ENCODE data around the gene EBLN1. TPM values are rescaled to one million over a fixed set of nuclear protein-coding genes. Genes with fewer than 3 reads are reported as not detected.

EBLN1 gene
- total RNA-seq, 2 experiments from 2014 or later = not detected

- intact Hi-C loops (cut with DNase I, micrococcal nuclease) = loop anchor here in 1 of 2 experiments (5.0 to 10.0 kb wide), 3 partner anchors 73 to 734 kb away; partner anchors contain the start of gene SKIDA1
- Mint-ChIP-seq H3K36me3 (ENCODE audit: low read depth) (no peaks in the 10 kb centered on the region), H3K4me3 (no peak overlapping the region), H3K4me1 (ENCODE audit: low read depth) (peaks cover 38% of the 10 kb centered on the region), H3K27me3 (peaks cover 34% of the 10 kb centered on the region), H3K27ac (no peak overlapping the region), H3K9me3 (no peaks in the 10 kb centered on the region)
- TF ChIP-seq CTCF (IDR thresholded peaks at IDR 0.05) = no peak
- ChIA-PET POLR2A (interaction anchor here (1.2 to 3.1 kb wide), 3 partner anchors 12 to 178 kb away, joined by 3 to 18 read pairs (median 4); partner anchors contain the start of gene COMMD3), CTCF (interaction anchor here (1.5 to 1.6 kb wide), 2 partner anchors 245 to 266 kb away, joined by 3 to 5 read pairs; no protein-coding TSS in a partner anchor)
- Histone ChIP-seq H3K27ac (ENCODE audit: low read depth in 1 of 2, low read length in 2 of 2) (no peak overlapping the region), H3K9me3 (ENCODE audit: control insufficient read depth in 1 of 2, insufficient read depth in 1 of 2, low read length in 2 of 2) (no peaks in the 10 kb centered on the region), H3K27me3 (ENCODE audit: control insufficient read depth in 1 of 2, insufficient read depth in 2 of 2, low read length in 2 of 2) (no peaks in the 10 kb centered on the region), H3K36me3 (ENCODE audit: insufficient read depth, low read length) (no peaks in the 10 kb centered on the region), H3K4me1 (ENCODE audit: insufficient read depth, low read length) (no peaks in the 10 kb centered on the region), H3K4me3 (ENCODE audit: low read length) (no peak overlapping the region)
- ATAC-seq (ENCODE audit: poor library complexity) = peak; percentile 60
- peak in 5 of 14 experiments; percentile 4 to 54 (median 37) for DNase-seq
Measured at GRCh38 chr10:22259280-22259679, 41.5 kb upstream of the EBLN1 start.

GRCh38 chr10:22258471-22258870, 40.7 kb upstream of the EBLN1 start:
- H3K27ac ChIP-seq (ENCODE audit: low read depth in 1 of 2, low read length in 2 of 2) = no peak overlapping the region
- intact Hi-C loops (cut with DNase I, micrococcal nuclease) = loop anchor here in 1 of 2 experiments (5.0 to 10.0 kb wide), 3 partner anchors 74 to 734 kb away; partner anchors contain the start of gene SKIDA1
- H3K9me3 Mint-ChIP-seq = no peaks in the 10 kb centered on the region
- no peak for ATAC-seq (ENCODE audit: poor library complexity)
- H3K9me3 ChIP-seq (ENCODE audit: control insufficient read depth in 1 of 2, insufficient read depth in 1 of 2, low read length in 2 of 2) = peaks cover 0 to 3% of the 10 kb centered on the region in 2 experiments
- peaks cover 41% of the 10 kb centered on the region for H3K27me3 Mint-ChIP-seq
- H3K27ac Mint-ChIP-seq = no peak overlapping the region
- H3K4me3 ChIP-seq (ENCODE audit: low read length) = no peak overlapping the region
- CTCF ChIA-PET = interaction anchor here (1.3 to 1.6 kb wide), 2 partner anchors 30 to 265 kb away, joined by 3 to 5 read pairs; no protein-coding TSS in a partner anchor
- no peak for DNase-seq
- H3K4me3 Mint-ChIP-seq = no peak overlapping the region
- H3K27me3 ChIP-seq (ENCODE audit: control insufficient read depth in 1 of 2, insufficient read depth in 2 of 2, low read length in 2 of 2) = peaks cover 0 to 2% of the 10 kb centered on the region in 2 experiments
- POLR2A ChIA-PET = interaction anchor here (1.0 to 3.1 kb wide), 2 partner anchors 57 to 178 kb away, joined by 6 to 18 read pairs; partner anchors contain the start of gene COMMD3
- peaks cover 2% of the 10 kb centered on the region for H3K4me1 ChIP-seq (ENCODE audit: insufficient read depth, low read length)
- H3K36me3 ChIP-seq (ENCODE audit: insufficient read depth, low read length) = no peaks in the 10 kb centered on the region
- TF ChIP-seq CTCF (IDR thresholded peaks at IDR 0.05) = no peak
- peaks cover 45% of the 10 kb centered on the region for H3K4me1 Mint-ChIP-seq (ENCODE audit: low read depth)
- H3K36me3 Mint-ChIP-seq (ENCODE audit: low read depth) = peaks cover 3% of the 10 kb centered on the region

GRCh38 chr10:22253580-22253882, 35.7 kb upstream of the EBLN1 start:
- H3K9me3 Mint-ChIP-seq = no peaks in the 10 kb centered on the region
- ATAC-seq (ENCODE audit: poor library complexity) = peak; percentile 24
- ChIA-PET CTCF (interaction anchor here (0.7 to 1.3 kb wide), 3 partner anchors 63 to 184 kb away, joined by 3 read pairs; partner anchors contain the start of genes COMMD3 and SPAG6), POLR2A (interaction anchor here (0.9 to 4.2 kb wide), 12 partner anchors 8 to 714 kb away, joined by 3 to 77 read pairs (median 8); partner anchors contain the start of genes BMI1, COMMD3 and DNAJC1)
- H3K9me3 ChIP-seq (ENCODE audit: control insufficient read depth in 1 of 2, insufficient read depth in 1 of 2, low read length in 2 of 2) = peaks cover 0 to 5% of the 10 kb centered on the region in 2 experiments
- peaks cover 16% of the 10 kb centered on the region for H3K36me3 Mint-ChIP-seq (ENCODE audit: low read depth)
- H3K4me1 ChIP-seq (ENCODE audit: insufficient read depth, low read length) = peaks cover 10% of the 10 kb centered on the region
- peak overlapping the region; percentile 71 to 80 for H3K27ac ChIP-seq (ENCODE audit: low read depth in 1 of 2, low read length in 2 of 2)
- H3K27ac Mint-ChIP-seq = peak overlapping the region; percentile 97
- intact Hi-C loops (cut with DNase I, micrococcal nuclease) = loop anchor here (5.0 to 10.0 kb wide), 6 partner anchors 64 to 731 kb away; partner anchors contain the start of genes COMMD3 (in 2 of the 2), DNAJC1 (in 1 of the 2) and SKIDA1 (in 1 of the 2)
- no peaks in the 10 kb centered on the region for H3K36me3 ChIP-seq (ENCODE audit: insufficient read depth, low read length)
- H3K4me1 Mint-ChIP-seq (ENCODE audit: low read depth) = peaks cover 52% of the 10 kb centered on the region
- peak overlapping the region; percentile 76 for H3K4me3 ChIP-seq (ENCODE audit: low read length)
- peak overlapping the region; percentile 93 for H3K4me3 Mint-ChIP-seq
- peaks cover 0 to 7% of the 10 kb centered on the region in 2 experiments for H3K27me3 ChIP-seq (ENCODE audit: control insufficient read depth in 1 of 2, insufficient read depth in 2 of 2, low read length in 2 of 2)
- no peak for TF ChIP-seq CTCF (IDR thresholded peaks at IDR 0.05)
- DNase-seq = peak; percentile 19 to 77 (median 52)
- H3K27me3 Mint-ChIP-seq = peaks cover 40% of the 10 kb centered on the region

Measured in CD4-positive, alpha-beta T cell (primary cell).